GOT3 (cell line): ENCODE data around the gene OR5A1.

Experiments
- DNase-seq: peaks from one replicate; lab custom pipeline; 2025; ENCODE audit warnings: mixed read lengths; lab: John Stamatoyannopoulos, UW

Gene OR5A1

DNA sequence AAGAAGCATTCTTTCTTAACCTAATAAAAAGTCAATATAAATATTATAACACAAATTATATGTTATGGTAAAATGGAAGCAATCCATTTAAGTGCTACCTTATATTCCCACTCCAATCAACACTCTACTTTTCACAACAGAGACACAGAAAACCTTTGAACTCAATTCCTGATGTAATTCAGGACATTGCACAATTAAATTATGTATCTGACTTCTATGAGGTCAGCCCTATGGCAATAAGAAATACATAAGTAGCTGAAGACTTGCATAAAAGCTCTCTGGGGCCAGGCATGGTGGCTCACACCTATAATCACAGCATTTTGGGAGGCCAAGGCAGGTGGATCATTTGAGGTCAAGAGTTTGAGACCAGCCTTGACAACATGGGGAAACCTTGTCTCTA is 43.6 kb downstream of the OR5A1 start:
- DNase-seq = no peak

DNA sequence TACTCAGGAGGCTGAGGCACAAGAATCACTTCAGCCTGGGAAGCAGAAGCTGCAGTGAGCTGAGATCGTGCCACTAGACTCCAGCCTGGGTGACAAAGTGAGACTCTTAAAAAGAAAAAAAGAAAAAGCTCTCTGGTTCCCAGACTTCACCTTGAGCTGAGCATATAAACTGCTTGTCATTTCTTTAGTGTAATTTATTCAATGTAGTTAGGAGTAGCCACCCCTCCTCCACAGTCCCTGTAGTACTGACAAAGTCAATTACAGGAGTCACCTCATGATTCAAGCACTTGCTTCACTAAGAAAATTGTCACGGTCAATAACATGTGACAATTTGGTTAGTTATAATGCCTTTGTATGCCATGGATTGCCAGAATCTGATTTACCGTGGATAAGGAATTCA is 44.1 kb downstream of the OR5A1 start:
- DNase-seq = no peak
